Peyer's patch (tissue), 4 donors: ENCODE data around the gene MYO1D.

Experiments used
- POLR2A ChIP-seq, 2 donors: fragments of 450-650 bp; IDR thresholded peaks; one replicate each; pipeline ENCODE4 v1.5.1; 2017; ENCODE audit warnings: antibody characterized with exemption in 2 of 2, mild to moderate bottlenecking in 2 of 2, moderate library complexity in 2 of 2
- TF ChIP-seq, protein P1 (sequence below), 6 experiments: fragments of 450-650 bp in 4 of 6; fragments of 200-600 bp in 2 of 6; sonication (generic) in 1 of 6; IDR thresholded peaks; one replicate each; pipeline ENCODE4 v1.5.1; 2017 to 2019; ENCODE audit warnings: antibody characterized with exemption in 6 of 6, mild to moderate bottlenecking in 3 of 6, moderate library complexity in 1 of 6

DNA sequence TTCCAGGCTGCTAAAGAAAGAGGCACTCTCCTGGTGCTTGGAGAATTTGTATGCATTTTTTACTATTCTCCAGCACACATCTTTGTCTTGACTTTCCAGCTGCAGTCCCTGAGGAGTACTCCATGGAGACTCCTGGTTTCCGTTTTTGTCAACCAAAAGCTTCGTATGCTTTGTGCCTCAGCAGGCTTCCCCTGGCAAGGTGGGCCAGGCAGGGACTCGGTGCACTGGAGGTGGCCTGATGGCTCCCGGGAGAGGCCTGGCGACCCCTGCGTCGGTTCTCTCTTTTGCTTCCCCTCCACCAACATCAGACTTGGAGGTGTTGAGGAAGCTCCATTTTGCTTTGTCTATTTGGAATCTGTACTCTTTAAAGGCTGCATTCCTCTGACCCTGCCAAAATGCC, 366.5 kb downstream of the MYO1D start:
- TF ChIP-seq POLR2A (IDR thresholded peaks at IDR 0.05): no peak
- TF ChIP-seq, protein P1, sequence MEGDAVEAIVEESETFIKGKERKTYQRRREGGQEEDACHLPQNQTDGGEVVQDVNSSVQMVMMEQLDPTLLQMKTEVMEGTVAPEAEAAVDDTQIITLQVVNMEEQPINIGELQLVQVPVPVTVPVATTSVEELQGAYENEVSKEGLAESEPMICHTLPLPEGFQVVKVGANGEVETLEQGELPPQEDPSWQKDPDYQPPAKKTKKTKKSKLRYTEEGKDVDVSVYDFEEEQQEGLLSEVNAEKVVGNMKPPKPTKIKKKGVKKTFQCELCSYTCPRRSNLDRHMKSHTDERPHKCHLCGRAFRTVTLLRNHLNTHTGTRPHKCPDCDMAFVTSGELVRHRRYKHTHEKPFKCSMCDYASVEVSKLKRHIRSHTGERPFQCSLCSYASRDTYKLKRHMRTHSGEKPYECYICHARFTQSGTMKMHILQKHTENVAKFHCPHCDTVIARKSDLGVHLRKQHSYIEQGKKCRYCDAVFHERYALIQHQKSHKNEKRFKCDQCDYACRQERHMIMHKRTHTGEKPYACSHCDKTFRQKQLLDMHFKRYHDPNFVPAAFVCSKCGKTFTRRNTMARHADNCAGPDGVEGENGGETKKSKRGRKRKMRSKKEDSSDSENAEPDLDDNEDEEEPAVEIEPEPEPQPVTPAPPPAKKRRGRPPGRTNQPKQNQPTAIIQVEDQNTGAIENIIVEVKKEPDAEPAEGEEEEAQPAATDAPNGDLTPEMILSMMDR (IDR thresholded peaks at IDR 0.05): no peak
